ENCODE data around the gene ASIC3. TPM values are rescaled to one million over a fixed set of nuclear protein-coding genes. Genes with fewer than 3 reads are reported as not detected.
"Not testable (repeated sequence)": the region's sequence is repeated elsewhere in the genome, so short reads cannot be mapped to it uniquely, and the experiment has no call there.

The ASIC3 gene
- total and polyA plus RNA-seq, 9 donors = 1.3 to 9.2 (median 3.7) TPM

- 32% methylated on average over 3 of the region's 11 CpGs for WGBS (ENCODE audit: insufficient coverage)
- H3K27me3 ChIP-seq (ENCODE audit: control insufficient read depth, insufficient read depth, low read length) = peaks cover 28% of the 10 kb centered on the region
- peaks cover 44% of the 10 kb centered on the region for H3K4me1 ChIP-seq (ENCODE audit: control insufficient read depth, insufficient read depth, low read length)
These were observed 40.2 kb upstream of the ASIC3 start for GRCh38 chr7:151008143-151008510.

GRCh38 chr7:151008511-151009323 is 39.6 kb upstream of the ASIC3 start:
- Histone ChIP-seq H3K27me3 (ENCODE audit: control insufficient read depth, insufficient read depth, low read length) (peaks cover 32% of the 10 kb centered on the region), H3K27ac (ENCODE audit: low read length) (no peak overlapping the region), H3K4me1 (ENCODE audit: control insufficient read depth, insufficient read depth, low read length) (peaks cover 50% of the 10 kb centered on the region), H3K4me3 (ENCODE audit: low read length) (no peak overlapping the region), H3K9me3 (replicated peaks; ENCODE audit: control insufficient read depth, low read depth, low read length) (no peaks in the 10 kb centered on the region), H3K36me3 (ENCODE audit: control insufficient read depth, insufficient read depth, low read length) (no peaks in the 10 kb centered on the region)
- WGBS (ENCODE audit: insufficient coverage) = 46% methylated on average over 39 of the region's 40 CpGs
- DNase-seq = peak; percentile 54

More at GRCh38 chr7:151008143-151008510, 40.2 kb upstream of the ASIC3 start:
- no peak for DNase-seq
- no peak overlapping the region for H3K4me3 ChIP-seq (ENCODE audit: low read length)
- H3K27ac ChIP-seq (ENCODE audit: low read length) = no peak overlapping the region
- H3K9me3 ChIP-seq (replicated peaks; ENCODE audit: control insufficient read depth, low read depth, low read length) = no peaks in the 10 kb centered on the region
- H3K36me3 ChIP-seq (ENCODE audit: control insufficient read depth, insufficient read depth, low read length) = no peaks in the 10 kb centered on the region

GRCh38 chr7:151009327-151010036 is 38.8 kb upstream of the ASIC3 start:
- 60% methylated on average over 17 of the region's 22 CpGs for WGBS (ENCODE audit: insufficient coverage)
- peaks cover 58% of the 10 kb centered on the region for H3K4me1 ChIP-seq (ENCODE audit: control insufficient read depth, insufficient read depth, low read length)

GRCh38 chr7:151010037-151010306 is 38.4 kb upstream of the ASIC3 start:
- Histone ChIP-seq H3K4me1 (ENCODE audit: control insufficient read depth, insufficient read depth, low read length) (peaks cover 60% of the 10 kb centered on the region), H3K9me3 (replicated peaks; ENCODE audit: control insufficient read depth, low read depth, low read length) (no peaks in the 10 kb centered on the region), H3K27ac (ENCODE audit: low read length) (no peak overlapping the region), H3K36me3 (ENCODE audit: control insufficient read depth, insufficient read depth, low read length) (no peaks in the 10 kb centered on the region), H3K27me3 (ENCODE audit: control insufficient read depth, insufficient read depth, low read length) (peaks cover 39% of the 10 kb centered on the region), H3K4me3 (ENCODE audit: low read length) (no peak overlapping the region)
- WGBS (ENCODE audit: insufficient coverage) = 19% methylated on average over 3 of the region's 7 CpGs
- no peak for DNase-seq

More at GRCh38 chr7:151009327-151010036, 38.8 kb upstream of the ASIC3 start:
- Histone ChIP-seq H3K27ac (ENCODE audit: low read length) (no peak overlapping the region), H3K4me3 (ENCODE audit: low read length) (no peak overlapping the region), H3K36me3 (ENCODE audit: control insufficient read depth, insufficient read depth, low read length) (no peaks in the 10 kb centered on the region), H3K9me3 (replicated peaks; ENCODE audit: control insufficient read depth, low read depth, low read length) (no peaks in the 10 kb centered on the region), H3K27me3 (ENCODE audit: control insufficient read depth, insufficient read depth, low read length) (peaks cover 39% of the 10 kb centered on the region)
- DNase-seq = no peak

GRCh38 chr7:151010307-151011096 is 37.8 kb upstream of the ASIC3 start:
- 16% methylated on average over 12 of the region's 18 CpGs for WGBS (ENCODE audit: insufficient coverage)
- Histone ChIP-seq H3K27me3 (ENCODE audit: control insufficient read depth, insufficient read depth, low read length) (peaks cover 39% of the 10 kb centered on the region), H3K9me3 (replicated peaks; ENCODE audit: control insufficient read depth, low read depth, low read length) (no peaks in the 10 kb centered on the region), H3K36me3 (ENCODE audit: control insufficient read depth, insufficient read depth, low read length) (no peaks in the 10 kb centered on the region), H3K4me3 (ENCODE audit: low read length) (no peak overlapping the region), H3K4me1 (ENCODE audit: control insufficient read depth, insufficient read depth, low read length) (peaks cover 64% of the 10 kb centered on the region), H3K27ac (ENCODE audit: low read length) (no peak overlapping the region)
- DNase-seq = peak; percentile 59

- Histone ChIP-seq H3K4me1 (ENCODE audit: control insufficient read depth, insufficient read depth, low read length) (peaks cover 64% of the 10 kb centered on the region), H3K27ac (ENCODE audit: low read length) (no peak overlapping the region), H3K36me3 (ENCODE audit: control insufficient read depth, insufficient read depth, low read length) (no peaks in the 10 kb centered on the region), H3K27me3 (ENCODE audit: control insufficient read depth, insufficient read depth, low read length) (peaks cover 39% of the 10 kb centered on the region), H3K9me3 (replicated peaks; ENCODE audit: control insufficient read depth, low read depth, low read length) (no peaks in the 10 kb centered on the region), H3K4me3 (ENCODE audit: low read length) (no peak overlapping the region)
- no peak for DNase-seq
- WGBS (ENCODE audit: insufficient coverage) = 43% methylated on average over 1 of the region's 1 CpG
These were observed 37.3 kb upstream of the ASIC3 start for GRCh38 chr7:151011097-151011409.

- not testable (repeated sequence) for H3K4me3 ChIP-seq (ENCODE audit: low read length); DNase-seq; H3K27ac ChIP-seq (ENCODE audit: low read length); H3K9me3 ChIP-seq (replicated peaks; ENCODE audit: control insufficient read depth, low read depth, low read length); H3K36me3 ChIP-seq (ENCODE audit: control insufficient read depth, insufficient read depth, low read length)
- H3K4me1 ChIP-seq (ENCODE audit: control insufficient read depth, insufficient read depth, low read length) = peaks cover 64% of the 10 kb centered on the region
- peaks cover 39% of the 10 kb centered on the region for H3K27me3 ChIP-seq (ENCODE audit: control insufficient read depth, insufficient read depth, low read length)
- 100% methylated on average over 5 of the region's 12 CpGs for WGBS (ENCODE audit: insufficient coverage)
These were observed 36.7 kb upstream of the ASIC3 start for GRCh38 chr7:151011616-151012015.

GRCh38 chr7:151012031-151012692 is 36.2 kb upstream of the ASIC3 start:
- WGBS (ENCODE audit: insufficient coverage) = 82% methylated on average over 3 of the region's 6 CpGs
- Histone ChIP-seq H3K27ac (ENCODE audit: low read length) (no peak overlapping the region), H3K36me3 (ENCODE audit: control insufficient read depth, insufficient read depth, low read length) (no peaks in the 10 kb centered on the region), H3K9me3 (replicated peaks; ENCODE audit: control insufficient read depth, low read depth, low read length) (no peaks in the 10 kb centered on the region), H3K4me3 (ENCODE audit: low read length) (no peak overlapping the region), H3K4me1 (ENCODE audit: control insufficient read depth, insufficient read depth, low read length) (peaks cover 60% of the 10 kb centered on the region), H3K27me3 (ENCODE audit: control insufficient read depth, insufficient read depth, low read length) (peaks cover 43% of the 10 kb centered on the region)
- no peak for DNase-seq

GRCh38 chr7:151012911-151013347 is 35.4 kb upstream of the ASIC3 start:
- Histone ChIP-seq H3K4me3 (ENCODE audit: low read length) (no peak overlapping the region), H3K36me3 (ENCODE audit: control insufficient read depth, insufficient read depth, low read length) (no peaks in the 10 kb centered on the region), H3K27ac (ENCODE audit: low read length) (no peak overlapping the region), H3K27me3 (ENCODE audit: control insufficient read depth, insufficient read depth, low read length) (peaks cover 50% of the 10 kb centered on the region), H3K4me1 (ENCODE audit: control insufficient read depth, insufficient read depth, low read length) (peaks cover 57% of the 10 kb centered on the region), H3K9me3 (replicated peaks; ENCODE audit: control insufficient read depth, low read depth, low read length) (no peaks in the 10 kb centered on the region)
- 17% methylated on average over 11 of the region's 23 CpGs for WGBS (ENCODE audit: insufficient coverage)
- DNase-seq = peak; percentile 56

- H3K27me3 ChIP-seq (ENCODE audit: control insufficient read depth, insufficient read depth, low read length) = peaks cover 54% of the 10 kb centered on the region
- H3K9me3 ChIP-seq (replicated peaks; ENCODE audit: control insufficient read depth, low read depth, low read length) = no peaks in the 10 kb centered on the region
- H3K4me1 ChIP-seq (ENCODE audit: control insufficient read depth, insufficient read depth, low read length) = peaks cover 57% of the 10 kb centered on the region
- H3K36me3 ChIP-seq (ENCODE audit: control insufficient read depth, insufficient read depth, low read length) = no peaks in the 10 kb centered on the region
- H3K4me3 ChIP-seq (ENCODE audit: low read length) = peak overlapping the region; percentile 34
- no peak overlapping the region for H3K27ac ChIP-seq (ENCODE audit: low read length)
- WGBS (ENCODE audit: insufficient coverage) = 2% methylated on average over 20 of the region's 26 CpGs
- DNase-seq = no peak
These were observed 35.0 kb upstream of the ASIC3 start for GRCh38 chr7:151013356-151013732.
